PC-9 (cell line): ENCODE data around the gene TES. TPM values are rescaled to one million over a fixed set of nuclear protein-coding genes. Genes with fewer than 3 reads are reported as not detected.
A peak's percentile ranks its signal among the peaks of the same experiment; 100 is the strongest.

ENCODE experiments used
- BruUV-seq: library from RNA; stranded (reverse); fragments of 400-500 nt; replicated peaks from 2 replicates; lab custom pipeline; 2021; lab: Mats Ljungman, UMichigan
- CTCF ChIA-PET: fragments of 300-600 bp; sonication (Branson Sonifier 250); formaldehyde crosslinking; loops from one replicate; lab custom pipeline; 2022; ENCODE audit warnings: antibody characterized with exemption; lab: Charles Lee
- POLR2A ChIA-PET: fragments of 300-600 bp; sonication (Branson Sonifier 250); formaldehyde crosslinking; loops from one replicate; lab custom pipeline; 2022; ENCODE audit warnings: antibody characterized with exemption; ENCODE audit not compliant: unreplicated experiment; lab: Charles Lee
- DNase-seq, 2 experiments: peaks; one replicate each; pipeline versions ENCODE4 v3.0.0 to v3.0.0-alpha.2; 2015 to 2022; ENCODE audit warnings: mixed read lengths in 1 of 2
- H2AFZ ChIP-seq: fragments of 200-600 bp; sonication (generic); 2 replicates; pipeline ENCODE4 v1.8.1; 2017; ENCODE audit warnings: antibody characterized with exemption
- H3F3A ChIP-seq: fragments of 200-600 bp; sonication (generic); 2 replicates; pipeline ENCODE4 v1.8.1; 2017; ENCODE audit warnings: antibody characterized with exemption, mild to moderate bottlenecking, low read depth; ENCODE audit not compliant: insufficient read depth
- H3K27ac ChIP-seq: fragments of 200-600 bp; sonication (generic); 2 replicates; pipeline ENCODE4 v1.6.1; 2016; ENCODE audit warnings: mixed run types
- H3K27me3 ChIP-seq: fragments of 200-600 bp; sonication (generic); 2 replicates; pipeline ENCODE4 v1.6.1; 2016; ENCODE audit warnings: low read depth, mixed run types; ENCODE audit not compliant: insufficient read depth
- H3K36me3 ChIP-seq: fragments of 200-600 bp; sonication (generic); 2 replicates; pipeline ENCODE4 v1.6.1; 2016; ENCODE audit warnings: low read depth, mixed run types
- H3K4me1 ChIP-seq: fragments of 200-600 bp; sonication (generic); replicated peaks from 2 replicates; pipeline ENCODE4 v1.6.1; 2016; ENCODE audit warnings: mixed run types; ENCODE audit not compliant: insufficient read depth
- H3K4me2 ChIP-seq: fragments of 200-600 bp; sonication (generic); 2 replicates; pipeline ENCODE4 v1.6.1; 2017; ENCODE audit warnings: mixed run types
- H3K4me3 ChIP-seq: fragments of 200-600 bp; sonication (generic); 2 replicates; pipeline ENCODE4 v1.6.1; 2016; ENCODE audit warnings: mixed run types
- H3K79me2 ChIP-seq: fragments of 200-600 bp; sonication (generic); 2 replicates; pipeline ENCODE4 v1.6.1; 2017; ENCODE audit warnings: low read depth, mixed run types
- H3K9me2 ChIP-seq: fragments of 200-600 bp; sonication (generic); 2 replicates; pipeline ENCODE4 v1.8.1; 2017; ENCODE audit warnings: mild to moderate bottlenecking; ENCODE audit not compliant: insufficient read depth
- H3K9me3 ChIP-seq: fragments of 200-600 bp; sonication (generic); 2 replicates; pipeline ENCODE4 v1.8.1; 2016; ENCODE audit warnings: low read depth; ENCODE audit not compliant: insufficient read depth
- H4K20me1 ChIP-seq: fragments of 200-600 bp; sonication (generic); 2 replicates; pipeline ENCODE4 v1.8.1; 2017; ENCODE audit not compliant: insufficient read depth
- CTCF ChIP-seq: fragments of 200-600 bp; sonication (generic); conservative IDR thresholded peaks from 2 replicates; pipeline ENCODE4 v1.6.1; 2017; ENCODE audit warnings: mixed run types, antibody characterized with exemption, mild to moderate bottlenecking, moderate library complexity
- EZH2 ChIP-seq: fragments of 200-600 bp; sonication (generic); IDR thresholded peaks from 2 replicates; pipeline ENCODE4 v1.8.0; 2017; ENCODE audit warnings: antibody characterized with exemption, low read depth
- intact Hi-C: fragments of 100-400 bp; cut with micrococcal nuclease; formaldehyde crosslinking; loops from one replicate; pipeline ENCODE4 v1.10.0; 2022; ENCODE audit not compliant: unreplicated experiment
- total RNA-seq: library from RNA; stranded (reverse); gene quantifications from 2 replicates; pipeline ENCODE4 v1.2.3, GENCODE V29; 2021

The TES gene
- total RNA-seq, 1 experiment from 2014 or later: 210 TPM

- peaks cover 14% of the 10 kb centered on the region; the same call in 1 of the 2 replicates for H3F3A ChIP-seq
- H3K27ac ChIP-seq: no peak overlapping the region
- no peaks in the 10 kb centered on the region; the same call in 1 of the 2 replicates for H3K9me3 ChIP-seq
- H2AFZ ChIP-seq: no peak overlapping the region
- BruUV-seq: no TSS peak
- peaks cover 96% of the 10 kb centered on the region for H3K79me2 ChIP-seq
- H3K4me2 ChIP-seq: no peak overlapping the region
- no peaks in the 10 kb centered on the region for H3K9me2 ChIP-seq
- H3K4me1 ChIP-seq: peaks cover 37% of the 10 kb centered on the region
- no peak overlapping the region for H3K4me3 ChIP-seq
- H3K36me3 ChIP-seq: peaks cover 7% of the 10 kb centered on the region
- peaks cover 50% of the 10 kb centered on the region for H4K20me1 ChIP-seq
- TF ChIP-seq CTCF (no peak), EZH2 (no peak)
- intact Hi-C loops: no loop called here
- H3K27me3 ChIP-seq: no peaks in the 10 kb centered on the region
- ChIA-PET CTCF (no interaction called here), POLR2A (interaction anchor here (0.7 kb wide), 1 partner anchor 16 kb away, joined by 8 read pairs; no protein-coding TSS in a partner anchor)
- peak in 1 of 2 experiments; percentile 49 for DNase-seq
Measured at GRCh38 chr7:116227678-116228239, 17.4 kb downstream of the TES start.

GRCh38 chr7:116228241-116228640 is 17.9 kb downstream of the TES start:
- Histone ChIP-seq H3K36me3 (peaks cover 7% of the 10 kb centered on the region), H3K27ac (no peak overlapping the region), H4K20me1 (peaks cover 48% of the 10 kb centered on the region), H3K9me2 (no peaks in the 10 kb centered on the region), H3F3A (peaks cover 14% of the 10 kb centered on the region; the same call in 1 of the 2 replicates), H2AFZ (no peak overlapping the region), H3K4me3 (no peak overlapping the region), H3K79me2 (peaks cover 96% of the 10 kb centered on the region), H3K27me3 (no peaks in the 10 kb centered on the region), H3K4me2 (no peak overlapping the region), H3K9me3 (peaks cover 4% of the 10 kb centered on the region; the same call in 1 of the 2 replicates), H3K4me1 (peaks cover 37% of the 10 kb centered on the region)
- intact Hi-C loops: no loop called here
- ChIA-PET POLR2A (interaction anchor here (0.7 kb wide), 1 partner anchor 17 kb away, joined by 8 read pairs; no protein-coding TSS in a partner anchor), CTCF (no interaction called here)
- no peak for DNase-seq
- no TSS peak for BruUV-seq
- TF ChIP-seq CTCF: no peak
- no peak for TF ChIP-seq EZH2

- peaks cover 37% of the 10 kb centered on the region for H3K4me1 ChIP-seq
- H3K4me2 ChIP-seq: no peak overlapping the region
- DNase-seq: no peak
- ChIA-PET POLR2A (interaction anchor here (0.6 kb wide), 1 partner anchor 138 kb away, joined by 4 read pairs; no protein-coding TSS in a partner anchor), CTCF (no interaction called here)
- H3F3A ChIP-seq: peaks cover 17% of the 10 kb centered on the region; the same call in 1 of the 2 replicates
- TF ChIP-seq EZH2 (no peak), CTCF (no peak)
- peaks cover 94% of the 10 kb centered on the region for H3K79me2 ChIP-seq
- no peak overlapping the region for H3K27ac ChIP-seq
- no peak overlapping the region for H2AFZ ChIP-seq
- no peaks in the 10 kb centered on the region for H3K9me2 ChIP-seq
- H3K9me3 ChIP-seq: peaks cover 4% of the 10 kb centered on the region; the same call in 1 of the 2 replicates
- no peaks in the 10 kb centered on the region for H3K27me3 ChIP-seq
- peaks cover 9% of the 10 kb centered on the region for H3K36me3 ChIP-seq
- H3K4me3 ChIP-seq: no peak overlapping the region
- BruUV-seq: no TSS peak
- intact Hi-C loops: no loop called here
- H4K20me1 ChIP-seq: peaks cover 39% of the 10 kb centered on the region
Measured at GRCh38 chr7:116229366-116229765, 19.0 kb downstream of the TES start.
